SJCRH30 (cell line): Measurements from ENCODE around the gene ARL4D. TPM values are rescaled to one million over a fixed set of nuclear protein-coding genes. Genes with fewer than 3 reads are reported as not detected.
"Not testable (repeated sequence)": the region's sequence is repeated elsewhere in the genome, so short reads cannot be mapped to it uniquely, and the experiment has no call there.

ENCODE experiments used
- DNase-seq, 2 experiments: peaks; one replicate each; pipeline ENCODE4 v3.0.0-alpha.2; 2015 to 2020
- H3K27ac ChIP-seq: fragments of 250-450 bp; sonication (Bioruptor Pico); 2 replicates; pipeline ENCODE4 v1.5.1; 2020; ENCODE audit warnings: mild to moderate bottlenecking, moderate library complexity
- H3K27me3 ChIP-seq: fragments of 250-450 bp; sonication (Bioruptor Pico); 2 replicates; pipeline ENCODE4 v1.5.1; 2020; ENCODE audit warnings: mild to moderate bottlenecking, moderate library complexity
- H3K36me3 ChIP-seq: fragments of 250-450 bp; sonication (Bioruptor Pico); 2 replicates; pipeline ENCODE4 v1.5.1; 2020; ENCODE audit warnings: mild to moderate bottlenecking, moderate library complexity
- H3K4me1 ChIP-seq: fragments of 250-450 bp; sonication (Bioruptor Pico); 2 replicates; pipeline ENCODE4 v1.5.1; 2020; ENCODE audit warnings: mild to moderate bottlenecking, moderate library complexity
- H3K4me3 ChIP-seq: fragments of 250-450 bp; sonication (Bioruptor Pico); 2 replicates; pipeline ENCODE4 v1.5.1; 2020; ENCODE audit warnings: mild to moderate bottlenecking, moderate library complexity
- H3K9me3 ChIP-seq: fragments of 250-450 bp; sonication (Bioruptor Pico); replicated peaks from 2 replicates; pipeline ENCODE4 v1.5.1; 2020; ENCODE audit warnings: mild to moderate bottlenecking, moderate library complexity
- total RNA-seq: library from RNA; depleted of rRNA; stranded (reverse); fragments of >200 nt; shearing (Covaris generic); gene quantifications from 2 replicates; pipeline ENCODE4 v1.2.3, GENCODE V29; 2014

Gene ARL4D
- total RNA-seq, 1 experiment from 2014 or later: 5.3 TPM

DNA sequence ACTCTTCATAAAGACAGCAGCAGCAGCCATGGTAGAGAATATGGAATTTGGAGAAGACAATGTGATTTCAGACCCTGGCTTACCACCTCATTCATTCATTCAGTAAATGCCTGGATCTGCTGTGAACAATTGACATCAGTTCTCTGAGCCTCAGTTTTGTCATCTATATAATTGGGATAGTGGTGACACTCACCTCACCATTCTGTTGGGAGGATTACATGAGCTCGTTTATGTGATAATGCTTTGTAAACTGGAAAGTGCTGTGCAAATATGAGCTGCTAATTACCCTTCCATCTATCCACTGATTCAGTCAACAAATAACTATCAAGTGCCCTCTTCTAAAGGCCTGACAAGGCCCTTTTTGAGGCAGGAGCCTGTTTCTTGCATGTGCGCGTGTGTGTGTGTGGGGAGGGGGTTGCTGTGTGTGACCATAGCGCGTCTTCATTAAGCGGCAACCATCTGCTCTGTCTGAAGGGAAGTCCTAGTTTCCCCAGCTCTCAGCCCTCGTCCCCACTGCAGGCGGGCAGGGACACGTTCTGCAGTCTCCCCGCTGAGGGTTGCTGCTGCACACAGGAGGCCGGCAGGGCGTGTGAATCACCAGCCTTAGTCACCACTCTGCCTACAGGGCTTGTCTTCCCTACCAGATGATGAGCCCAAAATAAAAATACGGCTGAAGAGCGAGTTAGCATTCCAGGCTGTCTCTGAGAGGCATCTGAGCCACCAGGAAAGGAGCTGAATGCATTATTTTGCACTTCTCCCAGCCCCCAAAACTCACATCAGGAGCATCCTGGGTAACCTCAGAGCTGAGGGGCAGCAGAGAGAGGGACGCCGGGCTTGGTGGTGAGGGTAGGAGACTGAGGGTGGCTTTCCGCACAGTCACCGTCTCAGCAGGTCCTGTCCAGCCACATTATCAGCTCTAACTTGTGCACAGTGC is 19.9 kb downstream of the ARL4D start:
- peak; percentile 30 to 40 for DNase-seq

DNA sequence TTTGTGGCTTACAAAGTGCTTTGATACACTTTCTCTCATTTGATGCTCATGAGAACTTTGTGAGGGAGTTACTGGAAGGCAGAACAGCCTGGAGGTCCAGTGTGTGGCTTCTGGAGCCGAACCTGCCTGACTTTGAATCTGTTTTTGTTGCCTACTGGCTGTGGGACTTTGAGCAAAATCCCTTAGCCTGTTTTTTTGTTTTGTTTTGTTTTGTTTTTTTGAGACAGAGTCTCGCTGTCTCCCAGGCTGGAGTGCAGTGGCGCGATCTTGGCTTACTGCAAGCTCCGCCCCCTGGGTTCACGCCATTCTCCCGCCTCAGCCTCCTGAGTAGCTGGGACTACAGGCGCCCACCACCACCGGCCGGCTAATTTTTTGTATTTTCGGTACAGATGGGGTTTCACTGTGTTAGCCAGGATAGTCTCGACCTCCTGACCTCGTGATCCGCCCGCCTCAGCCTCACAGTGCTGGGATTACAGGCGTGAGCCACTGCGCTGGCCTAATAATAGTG is 20.6 kb downstream of the ARL4D start:
- not testable (repeated sequence) for H3K4me1 ChIP-seq, H3K4me3 ChIP-seq, H3K27ac ChIP-seq, DNase-seq, H3K9me3 ChIP-seq, H3K36me3 ChIP-seq, H3K27me3 ChIP-seq

More for the DNA sequence above, 19.9 kb downstream of the ARL4D start:
- Histone ChIP-seq H3K9me3 (no peaks in the 10 kb centered on the region), H3K4me3 (no peak overlapping the region), H3K27ac (no peak overlapping the region), H3K27me3 (no peaks in the 10 kb centered on the region), H3K36me3 (no peaks in the 10 kb centered on the region), H3K4me1 (no peaks in the 10 kb centered on the region)

DNA sequence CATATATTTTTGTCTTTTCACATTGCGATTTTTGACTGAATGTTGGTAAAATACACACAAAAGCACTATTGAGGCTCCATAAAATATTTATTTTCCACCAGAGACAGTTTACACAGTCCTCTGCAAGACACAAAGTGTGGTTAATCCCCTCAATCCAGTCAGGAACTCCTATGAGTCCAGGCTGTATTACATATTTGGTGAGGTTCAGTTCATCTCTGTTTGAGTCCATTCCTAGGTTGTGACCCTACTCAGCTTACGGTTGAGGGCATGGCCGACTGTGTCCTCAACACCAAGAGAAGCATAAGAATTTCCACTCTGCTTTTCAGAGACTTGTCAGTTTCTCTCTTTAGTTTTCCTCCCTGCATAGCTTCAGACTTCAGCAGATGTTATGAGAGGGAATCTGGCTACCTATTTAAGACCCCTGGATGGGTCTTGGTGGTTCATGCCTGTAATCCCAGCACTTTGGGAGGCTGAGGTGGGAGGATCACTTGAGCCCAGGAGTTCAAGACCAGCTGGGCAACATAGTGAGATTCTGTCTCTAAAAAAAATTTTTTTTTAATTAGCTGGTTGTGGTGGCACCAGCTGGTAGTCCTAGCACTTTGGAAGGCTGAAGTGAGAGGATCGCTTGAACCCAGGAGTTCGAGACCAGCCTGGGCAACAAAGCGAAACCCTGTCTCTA is 25.1 kb downstream of the ARL4D start:
- H3K9me3 ChIP-seq: no peaks in the 10 kb centered on the region
- DNase-seq: no peak
- no peak overlapping the region for H3K27ac ChIP-seq
- H3K4me3 ChIP-seq: no peak overlapping the region
- no peaks in the 10 kb centered on the region for H3K4me1 ChIP-seq
- no peaks in the 10 kb centered on the region for H3K27me3 ChIP-seq
- H3K36me3 ChIP-seq: no peaks in the 10 kb centered on the region

DNA sequence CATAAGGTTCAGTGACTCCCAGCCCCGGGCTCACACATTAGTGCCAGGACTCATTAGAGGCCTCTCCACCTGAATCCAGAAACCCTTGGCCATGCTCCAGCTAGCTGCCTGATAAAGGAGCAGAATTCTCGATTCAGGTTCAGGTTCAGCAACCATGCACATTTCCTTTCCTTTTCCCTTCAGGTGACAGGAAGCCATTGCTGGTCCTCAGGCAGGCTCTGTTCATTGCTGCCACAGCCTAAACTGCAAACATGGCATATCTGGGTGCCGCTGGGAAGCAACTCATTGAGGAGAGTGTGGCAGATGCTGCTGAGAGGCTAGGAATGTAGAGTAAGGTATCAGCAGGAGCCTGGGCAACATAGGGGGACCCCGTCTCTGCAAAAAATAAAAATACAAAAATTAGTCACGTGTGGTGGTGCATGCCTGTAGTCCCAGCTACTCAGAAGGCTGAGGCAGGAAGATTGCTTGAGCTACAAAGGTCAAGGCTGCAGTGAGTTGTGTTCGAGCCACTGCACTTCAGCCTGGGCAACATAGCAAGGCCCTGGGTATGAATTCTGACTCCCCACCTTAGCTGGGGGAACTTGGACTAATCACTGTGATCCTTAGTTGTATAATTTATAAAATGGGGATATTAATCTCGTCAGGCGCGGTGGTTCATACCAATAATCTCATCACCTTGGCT is 28.7 kb downstream of the ARL4D start:
- Histone ChIP-seq H3K36me3 (no peaks in the 10 kb centered on the region), H3K9me3 (no peaks in the 10 kb centered on the region), H3K4me3 (no peak overlapping the region), H3K27ac (no peak overlapping the region), H3K27me3 (no peaks in the 10 kb centered on the region; the same call in 1 of the 2 replicates), H3K4me1 (no peaks in the 10 kb centered on the region)
- DNase-seq: no peak

GRCh38 chr17:43428524-43428923 is 29.7 kb downstream of the ARL4D start:
- no peak for DNase-seq
- Histone ChIP-seq H3K36me3 (no peaks in the 10 kb centered on the region), H3K9me3 (no peaks in the 10 kb centered on the region), H3K27ac (no peak overlapping the region), H3K4me1 (no peaks in the 10 kb centered on the region), H3K27me3 (no peaks in the 10 kb centered on the region; the same call in 1 of the 2 replicates), H3K4me3 (no peak overlapping the region)

DNA sequence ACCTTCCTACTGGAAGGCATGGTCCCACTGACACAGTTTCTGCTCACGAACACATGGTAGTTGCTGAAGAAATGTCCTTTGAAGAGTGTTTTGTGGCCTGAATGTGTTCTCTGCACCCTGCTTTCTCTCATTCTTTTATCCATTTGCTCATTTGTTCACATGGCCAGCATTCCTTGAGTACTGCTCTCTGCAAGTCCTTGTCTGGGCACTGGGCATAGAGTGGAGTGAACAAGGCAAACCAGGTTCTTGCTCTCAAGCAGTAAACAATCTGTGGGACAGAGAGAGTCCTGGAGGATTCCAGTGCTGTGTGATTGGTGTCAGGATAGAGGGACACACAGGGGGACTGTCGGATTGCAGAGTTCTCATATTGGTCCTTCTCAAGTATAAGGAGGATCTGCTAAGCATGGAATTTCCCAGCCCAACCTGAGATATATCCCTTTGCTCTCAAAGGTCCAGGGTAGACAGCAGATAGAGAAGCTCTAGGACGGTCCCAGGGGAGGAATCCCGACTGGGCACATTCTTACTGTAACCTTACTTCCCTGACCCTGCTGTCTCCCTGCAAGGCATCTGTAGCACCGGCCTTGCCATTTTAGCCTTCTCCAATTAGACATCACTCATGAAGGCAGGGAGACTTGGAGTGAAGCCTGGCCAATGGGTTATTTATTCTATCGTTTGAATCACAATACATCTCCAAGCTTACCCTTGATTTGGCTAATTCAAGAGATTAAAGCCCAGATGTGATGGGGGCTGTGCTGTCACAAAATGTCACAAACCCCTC is 32.3 kb downstream of the ARL4D start:
- no peaks in the 10 kb centered on the region for H3K36me3 ChIP-seq
- no peaks in the 10 kb centered on the region for H3K9me3 ChIP-seq
- H3K27me3 ChIP-seq: no peaks in the 10 kb centered on the region; the same call in 1 of the 2 replicates
- no peak overlapping the region for H3K4me3 ChIP-seq
- DNase-seq: no peak
- no peaks in the 10 kb centered on the region for H3K4me1 ChIP-seq
- no peak overlapping the region for H3K27ac ChIP-seq

- Histone ChIP-seq H3K27ac (no peak overlapping the region), H3K4me1 (no peaks in the 10 kb centered on the region), H3K9me3 (no peaks in the 10 kb centered on the region), H3K27me3 (no peaks in the 10 kb centered on the region; the same call in 1 of the 2 replicates), H3K36me3 (no peaks in the 10 kb centered on the region), H3K4me3 (no peak overlapping the region)
- DNase-seq: no peak
These were observed 33.1 kb downstream of the ARL4D start for GRCh38 chr17:43431714-43432523.

- no peaks in the 10 kb centered on the region for H3K4me1 ChIP-seq
- no peak for DNase-seq
- H3K36me3 ChIP-seq: no peaks in the 10 kb centered on the region
- H3K27me3 ChIP-seq: peaks cover 3% of the 10 kb centered on the region; the same call in 1 of the 2 replicates
- no peak overlapping the region for H3K4me3 ChIP-seq
- no peak overlapping the region for H3K27ac ChIP-seq
- no peaks in the 10 kb centered on the region for H3K9me3 ChIP-seq
These were observed 36.1 kb downstream of the ARL4D start for GRCh38 chr17:43434902-43435319.

DNA sequence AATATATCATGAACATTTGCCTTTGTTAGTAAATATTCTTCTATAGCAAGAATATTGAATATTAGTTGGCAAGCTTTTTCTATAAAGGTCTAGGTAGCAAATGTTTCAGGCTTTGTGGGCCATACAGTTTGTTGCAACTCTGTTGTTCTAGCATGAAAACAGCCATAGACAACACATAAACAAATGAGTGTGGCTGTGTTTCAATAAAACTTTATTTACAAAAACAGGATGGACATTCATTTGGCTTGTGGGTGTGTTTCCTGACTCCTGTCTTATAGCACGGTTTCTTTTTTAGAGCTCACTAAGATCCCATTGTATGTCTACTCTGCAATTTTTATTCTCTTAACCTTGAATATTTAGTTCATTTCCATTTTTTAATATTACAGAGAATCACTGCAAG is 39.0 kb downstream of the ARL4D start:
- H3K4me1 ChIP-seq: no peaks in the 10 kb centered on the region
- H3K9me3 ChIP-seq: no peaks in the 10 kb centered on the region
- no peak overlapping the region for H3K4me3 ChIP-seq
- DNase-seq: no peak
- no peaks in the 10 kb centered on the region for H3K36me3 ChIP-seq
- H3K27me3 ChIP-seq: 0 out of 2 replicates have a peak, but pooled peaks cover 3% of the 10 kb centered on the region
- no peak overlapping the region for H3K27ac ChIP-seq

DNA sequence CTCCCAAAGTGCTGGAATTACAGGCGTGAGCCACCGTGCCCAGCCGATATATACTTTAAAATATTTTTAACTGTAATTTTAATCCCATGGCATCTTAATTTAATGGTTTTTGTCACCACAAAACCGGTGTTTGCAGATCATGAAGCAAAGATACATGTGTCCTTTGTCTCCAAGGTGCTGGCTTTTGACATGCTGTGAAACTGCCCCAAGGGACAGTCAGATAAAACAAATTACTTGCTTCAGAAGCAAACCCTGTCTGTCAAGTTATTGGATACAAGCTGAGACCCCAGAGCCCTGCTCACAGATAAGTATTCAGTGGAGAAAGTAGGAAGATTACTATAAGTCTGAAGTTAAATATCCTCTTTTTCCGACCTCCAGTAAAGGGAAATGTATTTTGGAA is 39.8 kb downstream of the ARL4D start:
- DNase-seq: no peak
- Histone ChIP-seq H3K36me3 (no peaks in the 10 kb centered on the region), H3K4me3 (no peak overlapping the region), H3K4me1 (no peaks in the 10 kb centered on the region), H3K27me3 (0 out of 2 replicates have a peak, but pooled peaks cover 3% of the 10 kb centered on the region), H3K27ac (no peak overlapping the region), H3K9me3 (no peaks in the 10 kb centered on the region)

GRCh38 chr17:43439041-43439440 is 40.2 kb downstream of the ARL4D start:
- H3K27ac ChIP-seq: no peak overlapping the region
- DNase-seq: no peak
- H3K27me3 ChIP-seq: 0 out of 2 replicates have a peak, but pooled peaks cover 3% of the 10 kb centered on the region
- H3K36me3 ChIP-seq: no peaks in the 10 kb centered on the region
- no peak overlapping the region for H3K4me3 ChIP-seq
- H3K9me3 ChIP-seq: no peaks in the 10 kb centered on the region
- no peaks in the 10 kb centered on the region for H3K4me1 ChIP-seq

- H3K27ac ChIP-seq: no peak overlapping the region
- 0 out of 2 replicates have a peak, but pooled peaks cover 3% of the 10 kb centered on the region for H3K27me3 ChIP-seq
- no peaks in the 10 kb centered on the region for H3K4me1 ChIP-seq
- no peaks in the 10 kb centered on the region for H3K36me3 ChIP-seq
- H3K9me3 ChIP-seq: no peaks in the 10 kb centered on the region
- DNase-seq: no peak
- H3K4me3 ChIP-seq: no peak overlapping the region
These were observed 43.9 kb downstream of the ARL4D start for GRCh38 chr17:43442711-43443110.

- no peak for DNase-seq
- Histone ChIP-seq H3K9me3 (no peaks in the 10 kb centered on the region), H3K4me1 (no peaks in the 10 kb centered on the region), H3K4me3 (no peak overlapping the region), H3K27ac (no peak overlapping the region), H3K36me3 (no peaks in the 10 kb centered on the region), H3K27me3 (0 out of 2 replicates have a peak, but pooled peaks cover 3% of the 10 kb centered on the region)
These were observed 44.6 kb downstream of the ARL4D start for GRCh38 chr17:43443381-43443780.
